ENCODE data around the gene CXCL8. TPM values are rescaled to one million over a fixed set of nuclear protein-coding genes. Genes with fewer than 3 reads are reported as not detected.
A peak's percentile ranks its signal among the peaks of the same experiment; 100 is the strongest.

CXCL8 gene
- polyA plus RNA-seq, 1 donor from 2014 or later, result not detected

DNA sequence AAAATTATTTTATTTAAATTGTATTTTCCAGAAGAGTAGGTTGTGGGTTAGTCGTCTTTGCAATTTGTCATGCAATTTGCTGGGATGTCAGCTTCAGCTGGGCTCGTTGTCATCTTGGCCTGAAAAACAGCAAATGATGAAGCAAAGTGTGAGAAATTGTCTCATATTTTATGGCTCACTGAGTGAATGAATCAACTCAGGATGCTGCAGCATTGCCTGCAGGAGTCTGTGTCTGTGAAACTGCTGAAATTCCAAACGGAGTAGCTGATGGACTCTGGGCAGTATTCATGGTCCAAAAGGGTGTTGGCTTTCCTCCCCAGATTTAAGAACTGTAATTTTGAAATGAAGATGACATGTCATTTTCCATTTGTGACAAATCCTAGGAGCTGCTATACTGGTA is 37.2 kb downstream of the CXCL8 start:
- Histone ChIP-seq H3K9ac (ENCODE audit: low read length) (no peak overlapping the region), H3K36me3 (ENCODE audit: insufficient read depth, low read length) (no peaks in the 10 kb centered on the region)
- no peak for TF ChIP-seq CTCF (IDR thresholded peaks at IDR 0.05; ENCODE audit: poor library complexity, severe bottlenecking)
- TF ChIP-seq TAF1 (IDR thresholded peaks at IDR 0.05; ENCODE audit: low read depth), result no peak
- no peak for TF ChIP-seq SMC3 (conservative IDR thresholded peaks at IDR 0.05; ENCODE audit: poor library complexity)
- no peak for TF ChIP-seq RAD21 (conservative IDR thresholded peaks at IDR 0.05)
- no peak for TF ChIP-seq MXI1 (conservative IDR thresholded peaks at IDR 0.05; ENCODE audit: poor library complexity, severe bottlenecking)
- peak; percentile 40 for TF ChIP-seq EP300 (conservative IDR thresholded peaks at IDR 0.05; ENCODE audit: poor library complexity, severe bottlenecking)
- TF ChIP-seq, protein P1, sequence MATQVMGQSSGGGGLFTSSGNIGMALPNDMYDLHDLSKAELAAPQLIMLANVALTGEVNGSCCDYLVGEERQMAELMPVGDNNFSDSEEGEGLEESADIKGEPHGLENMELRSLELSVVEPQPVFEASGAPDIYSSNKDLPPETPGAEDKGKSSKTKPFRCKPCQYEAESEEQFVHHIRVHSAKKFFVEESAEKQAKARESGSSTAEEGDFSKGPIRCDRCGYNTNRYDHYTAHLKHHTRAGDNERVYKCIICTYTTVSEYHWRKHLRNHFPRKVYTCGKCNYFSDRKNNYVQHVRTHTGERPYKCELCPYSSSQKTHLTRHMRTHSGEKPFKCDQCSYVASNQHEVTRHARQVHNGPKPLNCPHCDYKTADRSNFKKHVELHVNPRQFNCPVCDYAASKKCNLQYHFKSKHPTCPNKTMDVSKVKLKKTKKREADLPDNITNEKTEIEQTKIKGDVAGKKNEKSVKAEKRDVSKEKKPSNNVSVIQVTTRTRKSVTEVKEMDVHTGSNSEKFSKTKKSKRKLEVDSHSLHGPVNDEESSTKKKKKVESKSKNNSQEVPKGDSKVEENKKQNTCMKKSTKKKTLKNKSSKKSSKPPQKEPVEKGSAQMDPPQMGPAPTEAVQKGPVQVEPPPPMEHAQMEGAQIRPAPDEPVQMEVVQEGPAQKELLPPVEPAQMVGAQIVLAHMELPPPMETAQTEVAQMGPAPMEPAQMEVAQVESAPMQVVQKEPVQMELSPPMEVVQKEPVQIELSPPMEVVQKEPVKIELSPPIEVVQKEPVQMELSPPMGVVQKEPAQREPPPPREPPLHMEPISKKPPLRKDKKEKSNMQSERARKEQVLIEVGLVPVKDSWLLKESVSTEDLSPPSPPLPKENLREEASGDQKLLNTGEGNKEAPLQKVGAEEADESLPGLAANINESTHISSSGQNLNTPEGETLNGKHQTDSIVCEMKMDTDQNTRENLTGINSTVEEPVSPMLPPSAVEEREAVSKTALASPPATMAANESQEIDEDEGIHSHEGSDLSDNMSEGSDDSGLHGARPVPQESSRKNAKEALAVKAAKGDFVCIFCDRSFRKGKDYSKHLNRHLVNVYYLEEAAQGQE (IDR thresholded peaks at IDR 0.05; ENCODE audit: borderline replicate concordance), result no peak
- TF ChIP-seq EZH2 (IDR thresholded peaks at IDR 0.05; ENCODE audit: borderline replicate concordance, insufficient read depth, low read length, poor library complexity, severe bottlenecking), result no peak
- TF ChIP-seq POLR2AphosphoS5 (IDR thresholded peaks at IDR 0.05), result peak; percentile 30

GRCh38 chr4:73780243-73780642 is 39.9 kb downstream of the CXCL8 start:
- TF ChIP-seq CTCF (IDR thresholded peaks at IDR 0.05; ENCODE audit: poor library complexity, severe bottlenecking) (no peak), SMC3 (conservative IDR thresholded peaks at IDR 0.05; ENCODE audit: poor library complexity) (no peak)
- Histone ChIP-seq H3K9me2 (ENCODE audit: insufficient read depth, low read length) (no peaks in the 10 kb centered on the region), H3K4me2 (ENCODE audit: low read length) (no peak overlapping the region), H4K20me1 (ENCODE audit: insufficient read depth) (no peaks in the 10 kb centered on the region), H3K9ac (ENCODE audit: low read length) (no peak overlapping the region), H3K36me3 (ENCODE audit: insufficient read depth, low read length) (no peaks in the 10 kb centered on the region), H3K4me3 (ENCODE audit: low read length) (no peak overlapping the region), H3K27ac (ENCODE audit: low read length) (no peak overlapping the region), H3K9me3 (ENCODE audit: low read length) (no peaks in the 10 kb centered on the region), H3F3A (ENCODE audit: insufficient read depth, low read length, poor library complexity, severe bottlenecking) (no peaks in the 10 kb centered on the region), H2AFZ (ENCODE audit: low read depth, low read length) (no peak overlapping the region), H3K27me3 (ENCODE audit: insufficient read depth, low read depth, low read length) (no peaks in the 10 kb centered on the region), H3K79me2 (replicated peaks; ENCODE audit: insufficient read depth, low read length) (no peaks in the 10 kb centered on the region)

More for the DNA sequence above, 37.2 kb downstream of the CXCL8 start:
- Histone ChIP-seq H3K27ac (ENCODE audit: low read length) (no peak overlapping the region), H3F3A (ENCODE audit: insufficient read depth, low read length, poor library complexity, severe bottlenecking) (no peaks in the 10 kb centered on the region), H3K9me3 (ENCODE audit: low read length) (no peaks in the 10 kb centered on the region), H3K79me2 (replicated peaks; ENCODE audit: insufficient read depth, low read length) (no peaks in the 10 kb centered on the region), H2AFZ (ENCODE audit: low read depth, low read length) (no peak overlapping the region), H3K4me2 (ENCODE audit: low read length) (no peak overlapping the region), H3K27me3 (ENCODE audit: insufficient read depth, low read depth, low read length) (no peaks in the 10 kb centered on the region), H4K20me1 (ENCODE audit: insufficient read depth) (no peaks in the 10 kb centered on the region), H3K9me2 (ENCODE audit: insufficient read depth, low read length) (no peaks in the 10 kb centered on the region), H3K4me3 (ENCODE audit: low read length) (no peak overlapping the region)

All from neural cell (in vitro differentiated cells).